ENCODE results near the gene TMEM178A. TPM values are rescaled to one million over a fixed set of nuclear protein-coding genes. Genes with fewer than 3 reads are reported as not detected.

Gene TMEM178A
- total RNA-seq, 1 experiment from 2014 or later = 0.86 TPM

GRCh38 chr2:39741871-39742270, 76.2 kb downstream of the TMEM178A start:
- POLR2A ChIA-PET = interaction anchor here (0.7 to 1.2 kb wide), 2 partner anchors 9 to 72 kb away, joined by 4 to 6 read pairs; no protein-coding TSS in a partner anchor

DNA sequence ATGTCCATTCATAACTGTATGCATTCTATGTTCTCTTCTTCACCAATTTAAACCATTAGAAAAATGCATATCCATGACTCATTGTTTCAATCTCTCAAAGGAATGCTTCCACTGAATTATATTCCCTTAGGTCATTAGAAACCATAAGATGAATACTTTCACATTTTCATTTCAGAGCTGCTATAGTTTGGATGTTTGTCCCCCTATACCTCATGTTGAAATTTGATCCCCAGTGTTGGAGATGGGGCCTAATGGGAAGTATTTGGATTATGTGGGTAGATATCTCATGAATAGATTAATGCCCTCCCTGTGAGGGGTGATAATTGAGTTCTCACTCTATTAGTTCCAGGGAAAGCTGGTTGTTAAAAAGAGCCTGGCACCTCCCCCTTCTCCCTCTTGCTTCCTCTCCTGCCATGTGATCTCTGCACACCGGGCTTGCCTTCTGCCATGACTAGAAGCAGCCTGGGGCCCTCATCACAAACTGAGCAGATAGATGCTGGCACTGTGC, 77.6 kb downstream of the TMEM178A start:
- H3K36me3 Mint-ChIP-seq (ENCODE audit: insufficient read depth, unreplicated experiment) = peaks cover 75% of the 10 kb centered on the region
- no peak overlapping the region for H3K4me3 Mint-ChIP-seq (ENCODE audit: unreplicated experiment)
- peaks cover 10% of the 10 kb centered on the region for H3K4me1 Mint-ChIP-seq (ENCODE audit: insufficient read depth, unreplicated experiment)
- TF ChIP-seq CTCF (IDR thresholded peaks at IDR 0.05; ENCODE audit: unreplicated experiment) = no peak
- no peaks in the 10 kb centered on the region for H3K9me3 Mint-ChIP-seq (ENCODE audit: unreplicated experiment)
- H3K27ac Mint-ChIP-seq (ENCODE audit: low read depth, unreplicated experiment) = peak overlapping the region; percentile 7
- intact Hi-C loops (cut with micrococcal nuclease) = no loop called here
- BruUV-seq (replicated peaks) = no TSS peak
- ChIA-PET POLR2A (interaction anchor here (0.8 kb wide), 2 partner anchors 17 to 29 kb away, joined by 3 read pairs; no protein-coding TSS in a partner anchor), CTCF (interaction anchor here (0.6 to 3.5 kb wide), 3 partner anchors 14 to 397 kb away, joined by 3 to 22 read pairs (median 3); no protein-coding TSS in a partner anchor)
- no peaks in the 10 kb centered on the region for H3K27me3 Mint-ChIP-seq (ENCODE audit: insufficient read depth, unreplicated experiment)
- DNase-seq (ENCODE audit: unreplicated experiment) = peak; percentile 9

More at GRCh38 chr2:39741871-39742270, 76.2 kb downstream of the TMEM178A start:
- no peaks in the 10 kb centered on the region for H3K27me3 Mint-ChIP-seq (ENCODE audit: insufficient read depth, unreplicated experiment)
- no peak overlapping the region for H3K4me3 Mint-ChIP-seq (ENCODE audit: unreplicated experiment)
- no TSS peak for BruUV-seq (replicated peaks)
- H3K36me3 Mint-ChIP-seq (ENCODE audit: insufficient read depth, unreplicated experiment) = peaks cover 76% of the 10 kb centered on the region
- CTCF ChIA-PET = interaction anchor here (3.5 kb wide), 1 partner anchor 12 kb away, joined by 22 read pairs; no protein-coding TSS in a partner anchor
- H3K9me3 Mint-ChIP-seq (ENCODE audit: unreplicated experiment) = no peaks in the 10 kb centered on the region
- H3K27ac Mint-ChIP-seq (ENCODE audit: low read depth, unreplicated experiment) = no peak overlapping the region
- TF ChIP-seq CTCF (IDR thresholded peaks at IDR 0.05; ENCODE audit: unreplicated experiment) = no peak
- peaks cover 15% of the 10 kb centered on the region for H3K4me1 Mint-ChIP-seq (ENCODE audit: insufficient read depth, unreplicated experiment)
- intact Hi-C loops (cut with micrococcal nuclease) = no loop called here
- no peak for DNase-seq (ENCODE audit: unreplicated experiment)

DNA sequence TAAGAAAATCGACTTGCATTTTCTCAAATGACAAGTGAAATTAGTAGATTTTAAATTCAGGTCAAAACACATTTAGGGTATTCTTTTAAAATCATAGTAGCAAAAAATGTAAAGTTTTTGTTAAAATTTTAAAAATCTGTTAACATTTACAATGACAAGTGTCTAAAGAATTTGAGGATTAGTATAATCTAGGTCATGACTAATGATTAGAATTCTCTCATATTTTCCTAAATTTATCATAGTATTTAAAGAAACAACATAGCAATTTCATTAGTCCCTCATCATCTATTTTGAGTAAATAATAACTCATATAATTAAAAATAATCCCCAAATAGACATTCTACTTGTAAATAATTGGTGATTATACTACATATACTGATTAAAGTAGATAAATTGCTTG, 89.7 kb downstream of the TMEM178A start:
- Mint-ChIP-seq H3K4me3 (ENCODE audit: unreplicated experiment) (no peak overlapping the region), H3K4me1 (ENCODE audit: insufficient read depth, unreplicated experiment) (no peaks in the 10 kb centered on the region), H3K27me3 (ENCODE audit: insufficient read depth, unreplicated experiment) (no peaks in the 10 kb centered on the region), H3K36me3 (ENCODE audit: insufficient read depth, unreplicated experiment) (peaks cover 95% of the 10 kb centered on the region), H3K27ac (ENCODE audit: low read depth, unreplicated experiment) (no peak overlapping the region), H3K9me3 (ENCODE audit: unreplicated experiment) (no peaks in the 10 kb centered on the region)
- DNase-seq (ENCODE audit: unreplicated experiment) = no peak
- ChIA-PET CTCF (no interaction called here), POLR2A (no interaction called here)
- TF ChIP-seq CTCF (IDR thresholded peaks at IDR 0.05; ENCODE audit: unreplicated experiment) = no peak
- no TSS peak for BruUV-seq (replicated peaks)
- intact Hi-C loops (cut with micrococcal nuclease) = no loop called here

DNA sequence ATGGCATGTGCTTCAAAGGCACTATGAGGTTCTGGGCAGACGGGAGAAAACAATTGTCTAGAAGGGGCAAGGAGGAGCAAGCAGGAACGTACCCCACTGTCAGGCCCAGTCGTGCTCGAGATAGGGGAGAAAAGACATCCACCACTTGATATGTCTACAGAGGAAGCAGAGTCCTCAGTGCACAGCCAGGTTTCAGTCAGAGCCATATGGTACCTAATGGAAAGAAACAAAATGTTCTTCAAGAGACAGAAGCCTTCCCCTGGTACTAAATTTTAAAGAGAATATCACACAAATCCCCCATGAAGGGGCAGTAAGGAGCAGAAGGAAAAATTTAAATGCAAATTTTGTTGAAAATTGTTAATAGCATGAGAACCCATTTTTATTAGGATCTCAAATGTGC, 91.4 kb downstream of the TMEM178A start:
- TF ChIP-seq CTCF (IDR thresholded peaks at IDR 0.05; ENCODE audit: unreplicated experiment) = no peak
- intact Hi-C loops (cut with micrococcal nuclease) = no loop called here
- Mint-ChIP-seq H3K27ac (ENCODE audit: low read depth, unreplicated experiment) (no peak overlapping the region), H3K36me3 (ENCODE audit: insufficient read depth, unreplicated experiment) (peaks cover 99% of the 10 kb centered on the region), H3K4me3 (ENCODE audit: unreplicated experiment) (no peak overlapping the region), H3K27me3 (ENCODE audit: insufficient read depth, unreplicated experiment) (no peaks in the 10 kb centered on the region), H3K4me1 (ENCODE audit: insufficient read depth, unreplicated experiment) (no peaks in the 10 kb centered on the region), H3K9me3 (ENCODE audit: unreplicated experiment) (no peaks in the 10 kb centered on the region)
- POLR2A ChIA-PET = no interaction called here
- no peak for DNase-seq (ENCODE audit: unreplicated experiment)
- BruUV-seq (replicated peaks) = no TSS peak
- CTCF ChIA-PET = interaction anchor here (1.1 kb wide), 1 partner anchor 10 kb away, joined by 3 read pairs; no protein-coding TSS in a partner anchor
